Activated CD4-positive, alpha-beta T cell treated with anti-CD3 and anti-CD28 coated beads, Interleukin-2, Interleukin-6, amounts not matched to agents 100 ng/mL and 50 ng/mL, durations not matched to agents 16 hours and 8 hours (primary cell): ENCODE results near the gene CDC42SE1.

Experiments used
- DNase-seq: peaks from one replicate; pipeline ENCODE4 v3.0.0-alpha.2; 2020

Gene CDC42SE1

GRCh38 chr1:151008244-151009205 is 50.9 kb downstream of the CDC42SE1 start, which contains the start of gene PRUNE1:
Gene PRUNE1, plus strand, starts transcription at chr1:151008449. Its CDS starts 184 bp downstream, at chr1:151008633.
- peak; percentile 98 for DNase-seq

- no peak for DNase-seq
Measured at GRCh38 chr1:151007853-151008243, 51.6 kb downstream of the CDC42SE1 start.

- peak; percentile 67 for DNase-seq
Measured at GRCh38 chr1:151006327-151007052, 52.9 kb downstream of the CDC42SE1 start, which contains the start of gene MINDY1. Gene MINDY1, minus strand, starts transcription at chr1:151006902. Its CDS starts 4,285 bp downstream, at chr1:151002617.

GRCh38 chr1:151005729-151006319 is 53.6 kb downstream of the CDC42SE1 start:
- peak; percentile 12 for DNase-seq

GRCh38 chr1:151003180-151003579 is 56.2 kb downstream of the CDC42SE1 start:
- peak; percentile 20 for DNase-seq

- DNase-seq = no peak
Measured at GRCh38 chr1:151002611-151003010, 56.8 kb downstream of the CDC42SE1 start.

GRCh38 chr1:151002051-151002450 is 57.4 kb downstream of the CDC42SE1 start:
- DNase-seq = no peak

GRCh38 chr1:151001602-151002001 is 57.8 kb downstream of the CDC42SE1 start:
- DNase-seq = no peak
